ENCODE measurements around the gene DCLK1. TPM values are rescaled to one million over a fixed set of nuclear protein-coding genes. Genes with fewer than 3 reads are reported as not detected.

DCLK1 gene
- total and polyA plus RNA-seq, 10 of the 15 experiments (the other 5 are each of a cell fraction or from before 2014, with no cell fraction given), result not detected

- peak overlapping the region; percentile 38 for H3K4me2 ChIP-seq (ENCODE audit: control insufficient read depth, insufficient read depth)
- FAIRE-seq, result no peak
- H3K4me3 ChIP-seq, result no peak overlapping the region
- no peaks in the 10 kb centered on the region for H4K20me1 ChIP-seq (ENCODE audit: control insufficient read depth, insufficient read depth)
- ChIA-PET RAD21 (ENCODE audit: unreplicated experiment) (interaction anchor here (1.9 to 2.1 kb wide), 2 partner anchors 57 to 59 kb away, joined by 5 to 11 read pairs; no protein-coding TSS in a partner anchor), SMC1A (ENCODE audit: uncharacterized antibody, unreplicated experiment) (interaction anchor here (1.0 to 1.8 kb wide), 3 partner anchors 12 to 60 kb away, joined by 4 to 5 read pairs (median 4); no protein-coding TSS in a partner anchor), POLR2A (interaction anchor here (1.0 kb wide), 1 partner anchor 59 kb away, joined by 3 read pairs; no protein-coding TSS in a partner anchor), CTCF (interaction anchor here (0.9 to 3.3 kb wide), 4 partner anchors 11 to 88 kb away, joined by 3 to 18 read pairs (median 5); no protein-coding TSS in a partner anchor)
- WGBS (ENCODE audit: insufficient coverage, insufficient replicate concordance, low lambda C conversion rate, missing lambda C conversion rate), result 26% methylated on average over 5 of the region's 5 CpGs
- peaks cover 5% of the 10 kb centered on the region; the same call in 1 of the 2 replicates for H3K4me1 ChIP-seq (ENCODE audit: control insufficient read depth, insufficient read depth, low read length)
- no peaks in the 10 kb centered on the region for H3K27me3 ChIP-seq (replicated peaks in 1 of 2; ENCODE audit: control insufficient read depth in 2 of 2, insufficient read depth in 2 of 2, low read length in 1 of 2)
- H3K36me3 ChIP-seq (ENCODE audit: control insufficient read depth in 2 of 2, insufficient read depth in 2 of 2, low read length in 1 of 2), result no peaks in the 10 kb centered on the region
- in situ Hi-C loops (cut with MboI), result no loop called here
- ATAC-seq, result peak; percentile 89
- intact Hi-C loops (cut with micrococcal nuclease; ENCODE audit: unreplicated experiment), result no loop called here
- peak; percentile 38 for DNase-seq (ENCODE audit: low read depth, low spot score)
- H3K79me2 ChIP-seq (ENCODE audit: control insufficient read depth, insufficient read depth, low read length), result no peaks in the 10 kb centered on the region
- H3K9ac ChIP-seq (ENCODE audit: control insufficient read depth, insufficient read depth, low read length), result no peak overlapping the region
- H3K27ac ChIP-seq (ENCODE audit: control insufficient read depth, insufficient read depth), result peak overlapping the region; percentile 18; the same call in 1 of the 2 replicates
- no peaks in the 10 kb centered on the region; the same call in 2 of the 3 replicates for H3K9me3 ChIP-seq (replicated peaks; ENCODE audit: control insufficient read depth, insufficient read depth, low read length)
- H2AFZ ChIP-seq (ENCODE audit: control insufficient read depth, low read depth, low read length), result peak overlapping the region; percentile 76
- no TSS peak for BruUV-seq (replicated peaks)
- TF ChIP-seq PKNOX1 (IDR thresholded peaks at IDR 0.05) (peak; percentile 35; the same call in 1 of the 2 replicates), SIN3A (IDR thresholded peaks at IDR 0.05; ENCODE audit: low read depth, low read length) (no peak), DPF2 (IDR thresholded peaks at IDR 0.05) (0 out of 2 replicates have a peak, but pooled peaks have one; percentile 48), CEBPB (IDR thresholded peaks at IDR 0.05; ENCODE audit: borderline replicate concordance in 1 of 2, low read depth in 2 of 2, low read length in 2 of 2) (no peak), MTA2 (IDR thresholded peaks at IDR 0.05; ENCODE audit: low read depth) (peak; percentile 63; the same call in 1 of the 2 replicates), CBX3 (IDR thresholded peaks at IDR 0.05; ENCODE audit: borderline replicate concordance, low read depth) (no peak), ZNF217 (IDR thresholded peaks at IDR 0.05) (no peak), NR2C2 (IDR thresholded peaks at IDR 0.05; ENCODE audit: borderline replicate concordance, control insufficient read depth, insufficient read length, low read depth) (no peak), CHD1 (IDR thresholded peaks at IDR 0.05; ENCODE audit: low read depth, low read length) (no peak), RUNX3 (IDR thresholded peaks at IDR 0.05; ENCODE audit: low read length) (0 out of 2 replicates have a peak, but pooled peaks have one; percentile 49), REST (IDR thresholded peaks at IDR 0.05; ENCODE audit: low read depth, low read length) (no peak), PAX5 (IDR thresholded peaks at IDR 0.05; ENCODE audit: borderline replicate concordance, low read depth, low read length) (no peak; the same call in 1 of the 2 replicates), E2F8 (IDR thresholded peaks at IDR 0.05; ENCODE audit: low read depth, partially characterized antibody) (no peak)
Measured at GRCh38 chr13:35729926-35730627, 401.1 kb downstream of the DCLK1 start.
